SKM-1 (cell line): ENCODE results near the gene ETV7.

Experiments
- DNase-seq: peaks from one replicate; lab custom pipeline; 2025; ENCODE audit not compliant: unreplicated experiment; lab: John Stamatoyannopoulos, UW

Gene ETV7

DNA sequence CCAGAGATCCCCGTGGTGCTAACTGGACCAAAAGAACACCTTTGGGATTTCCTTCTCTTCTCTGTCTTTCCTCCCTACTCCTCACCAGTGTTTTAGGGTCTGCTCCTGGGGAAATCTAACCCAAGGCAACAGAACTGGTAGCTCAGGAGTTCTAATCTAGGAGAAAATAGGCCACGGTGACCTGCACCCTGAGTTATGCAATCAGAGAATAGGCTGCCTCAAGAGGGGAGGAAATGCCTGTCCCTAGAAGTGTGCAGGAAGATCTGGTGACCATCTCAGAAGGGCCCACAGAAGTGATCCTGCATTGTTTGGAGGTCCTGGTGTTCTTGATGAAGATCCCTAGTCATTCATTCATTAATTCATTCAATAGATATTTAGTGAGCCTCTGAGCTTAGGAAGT is 3.4 kb downstream of the ETV7 start:
- DNase-seq, result no peak

DNA sequence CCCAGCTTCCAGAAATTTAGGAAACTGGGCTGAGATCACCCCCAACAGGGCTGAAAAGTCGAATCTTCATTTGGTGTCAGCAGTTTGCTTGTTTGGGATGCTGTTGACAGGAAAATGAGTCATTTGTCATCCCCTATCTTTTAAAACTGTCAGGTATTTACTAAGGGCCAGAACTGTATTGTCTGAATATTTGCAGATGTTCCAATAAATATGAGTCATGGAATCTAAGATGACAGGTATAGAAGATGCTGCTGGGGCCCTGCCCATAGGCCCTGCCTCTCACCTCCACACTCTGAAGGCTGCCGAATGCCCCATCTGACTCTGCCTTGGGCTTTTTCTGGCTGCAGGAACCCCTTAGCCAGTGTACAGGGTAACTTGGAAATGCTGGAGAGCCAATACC is 3.9 kb downstream of the ETV7 start:
- DNase-seq, result no peak

DNA sequence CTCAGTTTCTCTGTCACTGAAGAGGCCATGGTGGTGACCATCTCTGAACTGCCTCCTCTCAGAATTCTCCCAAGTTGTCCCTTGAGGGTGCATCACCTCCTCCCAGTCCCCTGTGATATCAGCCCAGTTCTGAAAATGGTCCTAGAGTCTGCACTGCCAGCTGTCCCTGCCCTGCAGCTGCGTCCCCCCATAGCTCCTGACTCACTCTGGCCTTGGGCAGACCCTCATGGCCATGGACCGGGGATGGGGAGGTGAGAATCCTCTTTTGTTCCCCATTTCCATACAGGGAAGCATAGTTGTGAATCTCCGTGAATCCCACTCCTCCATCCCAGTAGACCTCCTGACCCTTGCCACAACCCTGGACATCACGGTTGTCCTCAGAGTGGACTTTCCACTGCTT is 4.5 kb downstream of the ETV7 start:
- no peak for DNase-seq

DNA sequence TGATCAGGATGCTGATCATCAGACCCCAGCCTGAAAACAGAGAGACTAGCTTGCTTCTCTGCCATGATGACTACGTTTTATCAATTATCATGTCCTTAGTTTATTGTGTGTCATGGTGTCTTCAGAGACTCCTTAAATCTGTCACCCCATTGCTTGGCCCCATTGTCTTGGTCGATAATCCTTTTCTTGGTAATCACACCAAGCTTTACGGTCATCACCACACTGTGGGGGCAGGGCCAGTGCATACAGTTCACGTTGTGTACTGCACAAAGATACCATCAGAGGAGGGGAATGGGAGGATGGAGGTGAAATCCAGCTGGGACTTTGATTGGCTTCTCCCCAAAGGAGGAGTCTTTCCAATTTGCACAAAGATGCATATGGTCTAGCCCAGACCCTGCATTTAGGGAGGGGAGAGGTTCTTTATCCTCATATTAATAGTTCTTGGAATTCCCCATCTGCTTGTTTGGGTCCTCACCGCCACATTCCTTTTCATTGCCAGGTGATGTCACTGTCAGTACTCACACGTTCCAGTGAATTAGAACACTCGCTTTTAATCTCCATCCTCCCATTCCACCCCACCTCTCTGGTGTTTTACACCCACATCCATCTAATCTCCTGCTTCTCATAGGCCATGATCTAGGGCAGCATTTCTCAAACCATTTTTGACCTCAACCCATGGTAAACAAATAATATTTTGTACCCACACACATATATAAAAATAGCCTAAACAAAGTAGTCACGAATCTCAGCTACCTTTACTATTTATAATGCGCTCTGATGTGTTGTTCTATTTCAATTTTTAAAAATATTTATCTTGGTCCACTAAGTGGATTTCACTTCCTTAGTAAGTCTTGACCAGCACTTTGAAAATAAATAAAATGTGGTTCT is 5.7 kb downstream of the ETV7 start:
- DNase-seq, result no peak

DNA sequence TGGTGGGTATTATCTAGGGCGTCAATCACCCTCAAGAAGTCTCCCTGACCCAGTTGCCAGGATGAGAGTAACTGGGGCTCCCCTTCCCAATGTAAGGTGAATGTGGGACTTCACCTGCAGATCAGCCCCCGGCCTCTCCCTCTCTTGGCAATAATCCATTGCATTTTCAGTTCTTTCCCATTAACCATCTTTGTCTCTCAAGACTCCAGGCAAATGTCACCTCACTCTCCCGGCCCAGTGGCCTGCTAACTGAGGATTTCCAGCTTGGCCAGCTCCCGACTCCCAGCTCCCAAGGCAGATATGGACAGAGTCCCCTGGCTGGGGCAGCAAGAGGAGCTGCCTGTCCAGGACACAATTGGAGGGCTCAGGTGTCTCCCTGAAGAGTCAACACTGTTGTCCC is 7.3 kb downstream of the ETV7 start:
- no peak for DNase-seq

DNA sequence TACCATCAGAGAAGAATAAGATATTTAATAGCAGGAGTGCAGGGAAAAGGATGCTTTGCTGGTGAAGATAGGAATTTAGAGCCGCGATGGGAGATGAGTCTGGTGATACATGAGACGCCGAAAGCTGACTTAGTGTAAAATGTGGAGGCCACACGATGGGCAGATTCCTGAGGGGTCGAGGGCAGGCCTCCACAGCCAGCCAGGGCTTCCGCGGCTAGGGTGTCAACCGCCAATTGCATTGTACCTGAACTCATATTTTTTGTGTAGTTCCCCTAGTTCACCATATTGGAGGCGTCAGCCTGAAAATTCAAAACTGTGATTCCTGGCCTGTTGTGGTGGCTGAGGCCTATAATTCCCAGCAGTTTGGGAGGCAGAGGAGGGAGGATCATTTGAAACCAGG is 8.5 kb downstream of the ETV7 start:
- no peak for DNase-seq

DNA sequence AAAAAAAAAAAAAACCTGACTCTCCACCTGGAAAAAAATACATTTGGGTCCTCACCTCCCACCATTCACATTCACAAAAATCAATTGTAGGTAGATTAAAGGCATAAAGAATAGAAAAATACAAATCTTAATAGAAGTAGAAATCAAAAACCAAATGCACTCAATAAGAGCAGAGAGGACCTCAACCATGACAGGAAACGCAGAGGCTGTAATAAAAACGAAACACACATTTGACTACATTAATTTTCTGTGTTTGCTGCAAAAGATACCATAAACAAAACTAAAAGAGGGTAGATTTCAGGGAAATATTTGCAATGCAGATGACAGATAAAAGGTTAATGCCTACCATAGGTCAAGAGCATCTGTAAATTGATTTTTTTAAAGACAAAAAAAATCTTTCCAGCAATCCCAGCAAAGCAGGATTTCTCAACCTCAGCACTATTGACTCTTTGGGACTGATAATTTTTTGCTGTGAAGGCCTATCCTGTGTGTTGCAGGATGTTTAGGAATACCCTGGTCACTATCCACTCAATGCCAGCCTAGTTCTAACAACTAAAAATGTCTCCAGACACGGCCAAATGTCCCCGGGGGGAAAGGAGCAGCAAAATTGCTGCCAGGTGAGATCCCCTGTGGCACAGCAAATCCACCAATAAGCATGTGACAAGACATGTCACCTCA is 9.1 kb downstream of the ETV7 start:
- DNase-seq, result no peak

DNA sequence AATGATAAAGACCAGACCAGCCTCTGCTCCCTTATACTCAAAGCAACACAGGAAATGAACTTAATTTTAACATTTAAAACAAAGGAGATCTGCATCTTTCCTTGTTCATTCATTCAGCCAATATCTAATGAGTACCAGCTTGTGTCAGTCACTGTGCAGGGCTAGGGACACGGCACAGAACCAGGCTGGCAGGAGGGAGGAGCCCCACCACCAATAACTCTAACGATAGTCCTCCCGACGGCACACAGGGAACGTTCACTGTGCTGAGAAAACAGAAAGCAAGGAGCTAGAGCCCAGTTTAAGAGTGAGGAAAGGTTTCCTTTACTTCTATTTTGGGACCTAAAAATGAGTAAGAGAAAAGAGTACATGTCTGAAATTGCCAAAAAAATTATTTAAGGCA is 9.9 kb downstream of the ETV7 start:
- DNase-seq, result no peak

DNA sequence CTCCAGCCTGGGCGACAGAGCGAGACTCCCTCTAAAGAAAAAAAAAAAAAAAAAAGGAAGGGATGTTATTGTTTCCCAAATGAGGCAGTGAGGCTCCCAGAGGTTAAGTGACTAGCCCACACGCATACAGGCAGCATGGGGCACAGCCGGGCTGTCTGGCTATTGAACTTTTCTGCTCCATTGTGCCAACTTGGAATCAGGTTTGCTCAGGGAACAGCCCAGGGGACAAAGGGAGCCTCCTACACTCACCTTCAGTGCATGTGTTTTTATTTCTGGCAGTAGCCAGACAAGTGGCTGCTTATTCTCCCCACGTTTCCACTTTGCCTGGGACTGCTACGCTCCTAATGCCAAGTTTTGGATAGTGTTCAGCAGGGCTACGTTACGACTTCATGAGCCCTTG is 10.7 kb downstream of the ETV7 start:
- DNase-seq, result no peak

DNA sequence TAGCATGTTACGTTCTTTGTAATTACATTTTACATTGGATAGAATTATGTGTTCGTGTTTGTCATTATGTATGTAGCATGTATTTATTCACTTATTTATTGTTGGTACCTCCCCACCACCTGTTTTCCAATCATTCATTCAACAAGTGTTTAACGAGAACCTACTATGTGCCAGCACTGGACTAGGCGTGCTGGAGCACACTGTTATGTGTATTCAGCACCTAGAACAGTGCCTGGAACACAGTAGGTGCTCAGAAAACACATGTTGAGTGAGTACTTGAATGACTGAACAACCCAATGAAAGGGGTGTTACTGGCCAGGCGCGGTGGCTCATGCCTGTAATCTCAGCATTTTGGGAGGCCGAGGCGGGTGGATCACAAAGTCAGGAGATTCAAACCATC is 11.3 kb downstream of the ETV7 start:
- no peak for DNase-seq

DNA sequence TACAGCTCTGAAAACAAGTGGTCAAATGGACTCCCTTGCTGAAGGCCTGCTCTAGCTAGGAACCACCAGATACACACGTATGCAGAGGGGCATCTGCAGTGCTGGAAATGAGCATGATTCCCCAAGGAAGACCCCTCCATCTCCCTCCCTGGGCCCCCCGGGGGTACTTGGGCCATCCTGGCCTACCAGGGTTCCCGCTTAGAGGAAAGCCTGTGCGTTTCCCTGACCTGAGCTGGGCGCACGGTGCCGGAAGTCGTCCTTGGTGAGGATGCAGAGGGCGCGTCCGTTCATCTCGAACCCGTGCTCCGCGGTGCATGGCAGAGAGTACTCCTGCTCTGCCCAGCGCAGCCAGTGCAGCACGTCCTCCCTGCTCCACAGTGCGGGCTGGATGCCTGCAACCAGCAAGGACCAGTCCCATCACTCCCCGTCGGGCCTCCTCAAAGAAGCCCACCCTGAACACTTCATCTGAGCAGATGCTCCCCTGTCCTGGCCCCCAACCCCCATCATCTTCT is 11.8 kb downstream of the ETV7 start:
- DNase-seq, result no peak

DNA sequence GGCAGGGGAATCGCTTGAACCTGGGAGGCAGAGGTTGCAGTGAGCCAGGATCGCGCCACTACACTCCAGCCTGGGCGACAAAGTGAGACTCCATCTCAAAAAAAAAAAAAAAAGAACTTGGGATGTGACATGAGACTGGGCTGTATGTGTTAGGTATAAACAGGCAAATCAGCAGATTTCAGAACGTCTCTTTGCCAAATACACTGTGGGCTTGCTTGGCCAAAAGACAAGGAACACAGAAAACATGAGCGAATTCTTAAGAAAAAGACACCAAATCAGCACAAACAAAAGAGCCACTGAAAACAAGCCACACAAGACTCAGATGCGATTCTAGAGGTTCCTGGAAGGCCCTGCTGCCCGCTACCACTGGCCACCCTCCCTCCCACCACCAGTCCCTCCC is 12.5 kb downstream of the ETV7 start:
- DNase-seq, result no peak

DNA sequence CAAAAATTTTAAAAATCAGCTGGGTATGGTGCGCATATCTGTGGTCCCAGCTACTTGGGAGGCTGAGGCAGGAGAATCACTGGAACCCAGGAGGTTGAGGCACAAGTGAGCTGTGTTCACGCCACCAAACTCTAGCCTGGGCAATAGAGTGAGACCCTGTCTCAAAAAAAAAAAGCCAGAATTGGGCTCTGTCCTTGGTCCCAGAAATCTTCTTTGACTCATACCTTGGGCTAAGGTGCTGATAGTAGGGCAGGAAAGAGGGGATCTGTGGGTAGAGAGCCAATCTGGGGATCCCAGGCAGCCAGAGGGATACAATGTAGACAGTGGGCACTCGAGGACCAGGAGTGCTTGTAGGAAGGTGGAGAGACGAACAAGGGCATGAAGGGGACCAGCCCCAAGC is 13.3 kb downstream of the ETV7 start:
- DNase-seq, result no peak

DNA sequence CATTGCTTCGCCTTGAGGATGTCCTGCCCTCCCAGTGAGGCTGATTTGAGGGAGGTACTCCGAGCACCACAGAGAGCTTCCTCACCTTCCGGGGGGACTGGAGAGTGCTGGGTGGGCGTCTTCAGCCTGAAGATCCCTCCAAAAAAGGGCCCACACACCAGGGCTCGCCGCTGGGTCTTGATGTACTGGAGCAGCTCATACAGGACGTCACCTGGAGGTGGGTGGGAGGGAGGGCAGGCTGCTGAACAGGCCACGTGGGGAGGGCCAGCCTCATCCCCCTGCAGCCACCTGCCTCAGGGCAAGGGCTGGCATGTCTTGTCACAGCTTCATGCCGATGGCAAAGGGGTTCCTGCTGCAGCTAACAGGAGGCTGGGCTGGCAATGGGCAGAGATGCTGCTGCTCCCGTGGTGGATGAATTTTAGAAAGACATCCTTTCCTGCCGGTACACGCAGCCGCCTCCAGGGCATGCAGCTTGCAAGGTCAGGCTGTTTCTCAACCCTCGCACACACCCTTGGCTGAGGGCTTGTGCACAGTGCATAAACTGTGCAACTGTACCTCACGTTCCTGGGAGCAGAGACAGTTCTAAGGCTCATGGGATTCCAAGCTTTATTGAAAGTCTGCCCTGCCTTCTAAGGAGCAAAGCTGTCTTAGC is 14.0 kb downstream of the ETV7 start:
- no peak for DNase-seq

DNA sequence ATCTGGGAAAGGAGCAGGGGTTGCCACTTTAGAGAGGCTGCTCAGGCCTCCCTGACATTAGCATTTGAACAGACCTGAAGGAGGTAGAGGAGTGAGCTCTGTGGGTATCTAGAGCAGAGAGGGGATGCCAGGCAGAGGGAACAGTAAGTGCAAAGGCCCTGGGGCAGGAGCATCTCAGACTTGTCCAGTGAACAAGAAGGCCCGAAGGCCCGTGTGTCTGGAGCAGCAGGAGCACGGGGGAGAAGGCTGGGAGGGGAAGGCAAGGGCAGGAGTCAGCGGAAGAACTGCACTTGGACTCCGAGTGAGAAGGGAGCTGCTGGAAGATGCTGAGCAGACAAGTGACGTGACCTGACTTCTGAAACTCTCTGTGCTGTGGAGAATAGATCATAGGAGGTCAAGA is 15.4 kb downstream of the ETV7 start:
- DNase-seq, result no peak

DNA sequence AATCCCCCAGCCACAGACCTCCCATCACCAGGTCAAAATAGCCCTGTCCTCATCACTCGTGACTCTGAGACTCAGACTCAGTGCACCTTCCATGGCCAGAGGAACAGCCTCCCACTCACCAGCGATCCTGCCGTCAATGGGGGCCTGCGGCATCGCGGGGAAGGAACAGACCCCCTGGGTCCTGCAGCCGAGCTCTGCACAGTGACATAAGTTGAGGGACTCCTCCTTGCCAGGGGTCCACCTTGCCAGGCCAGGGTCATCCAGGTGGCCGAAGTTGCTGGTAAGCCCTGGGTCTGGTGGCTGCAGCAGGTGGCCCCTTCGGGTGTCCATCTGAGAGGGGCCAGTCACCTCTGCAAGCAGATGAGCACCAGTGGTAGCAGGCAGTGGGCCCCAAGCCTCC is 16.3 kb downstream of the ETV7 start:
- no peak for DNase-seq

DNA sequence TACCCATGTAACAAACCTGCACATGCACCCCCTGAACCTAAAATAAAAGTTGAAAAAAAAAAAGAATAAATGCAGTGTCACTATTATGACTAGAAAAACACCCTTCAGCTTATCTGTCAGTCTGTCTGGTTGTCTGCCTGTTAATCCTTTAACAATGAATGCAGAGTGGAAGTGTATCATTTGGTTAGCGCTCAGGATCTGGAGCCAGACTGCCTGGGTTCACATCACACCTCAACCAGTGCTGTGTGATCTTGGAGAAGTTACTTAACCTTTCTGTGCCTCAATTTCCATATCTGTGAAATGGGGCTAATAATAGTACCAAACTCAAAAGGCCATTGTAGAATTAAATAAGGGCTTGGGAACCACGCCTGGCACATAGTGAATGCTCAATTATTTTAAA is 16.8 kb downstream of the ETV7 start:
- DNase-seq, result no peak

DNA sequence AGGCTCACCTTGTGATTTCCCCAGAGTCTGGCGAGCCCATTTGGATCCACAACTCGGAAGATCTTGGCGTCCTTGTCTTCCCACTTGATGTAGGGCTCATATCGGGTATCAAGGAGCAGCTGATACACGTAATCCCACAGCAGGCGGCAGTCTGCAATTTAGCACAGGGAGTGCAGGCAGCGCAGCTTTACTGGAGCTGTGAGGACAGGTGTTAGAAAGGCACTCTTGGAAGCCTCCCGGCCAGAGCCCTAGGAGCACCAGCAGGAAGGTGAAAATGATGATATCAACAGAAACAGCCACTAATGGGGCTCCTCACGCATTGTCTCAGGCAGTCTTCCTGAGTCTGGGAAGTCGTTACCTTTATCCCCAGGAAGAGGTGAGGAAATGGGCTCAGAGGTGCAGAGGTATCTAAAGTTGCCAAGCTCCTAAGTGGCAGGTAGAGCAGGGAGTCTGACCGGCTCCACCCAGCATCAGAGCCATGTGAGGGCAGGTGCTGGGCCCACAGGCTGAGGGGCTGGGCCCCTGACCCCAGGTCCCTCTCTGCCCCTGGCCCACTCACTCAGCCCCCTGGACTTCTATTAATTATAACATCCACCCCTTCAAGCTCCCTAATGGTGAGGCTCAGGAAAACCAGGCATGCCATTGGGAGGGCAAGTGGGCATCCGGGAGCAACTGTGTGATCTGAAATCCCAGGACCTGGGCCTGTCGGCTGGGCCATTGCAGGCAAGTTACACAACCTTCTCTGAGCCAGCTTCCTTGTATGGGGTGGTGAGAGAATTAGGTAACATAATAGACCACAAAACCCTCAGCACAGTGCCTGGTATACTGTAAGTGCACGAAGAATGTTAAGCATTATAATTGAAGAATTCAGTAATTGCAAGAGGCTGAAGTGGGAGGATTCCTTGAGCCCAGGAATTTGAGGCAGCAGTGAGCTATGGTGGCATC is 18.3 kb downstream of the ETV7 start:
- DNase-seq, result peak; percentile 93

DNA sequence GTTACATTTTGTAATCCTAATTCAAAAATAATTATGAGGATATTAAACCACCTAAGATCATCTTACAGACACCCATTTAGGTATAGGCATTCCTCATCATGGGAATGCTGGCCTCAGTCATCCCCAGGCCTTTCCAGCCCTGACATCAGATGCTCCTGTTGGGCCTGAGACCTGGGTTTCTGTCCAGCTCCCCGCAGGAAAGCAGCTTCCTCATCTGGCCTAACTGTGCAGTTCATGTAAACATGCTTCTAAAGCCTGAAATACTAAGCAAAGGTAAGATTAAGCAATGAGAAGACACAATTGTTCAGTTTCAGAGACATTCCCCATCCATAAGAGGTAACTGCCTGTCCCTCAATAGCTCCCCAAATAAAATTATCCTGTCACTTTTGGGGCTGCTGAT is 19.0 kb downstream of the ETV7 start:
- peak; percentile 19 for DNase-seq

DNA sequence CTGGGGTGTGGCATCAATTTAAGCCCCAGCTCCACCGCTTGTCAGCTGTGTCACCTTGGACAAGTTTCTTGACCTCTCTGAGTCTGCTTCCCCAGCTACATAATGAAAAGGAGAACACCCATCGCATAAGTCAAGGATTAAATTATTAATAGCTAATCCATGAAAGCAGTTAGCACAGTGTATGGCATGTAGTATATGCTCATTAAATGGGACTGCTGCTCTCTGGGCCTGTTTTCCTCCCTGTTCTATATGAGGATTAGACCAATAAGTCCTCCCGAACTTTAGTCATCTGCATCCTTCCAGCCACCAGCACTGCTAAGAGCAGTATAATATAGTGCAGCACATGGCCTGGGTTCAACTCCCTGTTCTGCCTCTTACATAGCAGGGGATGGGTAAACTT is 19.7 kb downstream of the ETV7 start:
- no peak for DNase-seq
